ENCODE data around the gene ARRB1.

GRCh38 chr11:75272391-75272790 lies 79.1 kb downstream of the ARRB1 start:
- TF ChIP-seq CTCF (IDR thresholded peaks at IDR 0.05), result no peak
- no peak for TF ChIP-seq ZFX (IDR thresholded peaks at IDR 0.05; ENCODE audit: borderline replicate concordance)

Data from 22Rv1 (cell line).